ENCODE measurements around the gene CACNA2D4.

CACNA2D4 gene

DNA sequence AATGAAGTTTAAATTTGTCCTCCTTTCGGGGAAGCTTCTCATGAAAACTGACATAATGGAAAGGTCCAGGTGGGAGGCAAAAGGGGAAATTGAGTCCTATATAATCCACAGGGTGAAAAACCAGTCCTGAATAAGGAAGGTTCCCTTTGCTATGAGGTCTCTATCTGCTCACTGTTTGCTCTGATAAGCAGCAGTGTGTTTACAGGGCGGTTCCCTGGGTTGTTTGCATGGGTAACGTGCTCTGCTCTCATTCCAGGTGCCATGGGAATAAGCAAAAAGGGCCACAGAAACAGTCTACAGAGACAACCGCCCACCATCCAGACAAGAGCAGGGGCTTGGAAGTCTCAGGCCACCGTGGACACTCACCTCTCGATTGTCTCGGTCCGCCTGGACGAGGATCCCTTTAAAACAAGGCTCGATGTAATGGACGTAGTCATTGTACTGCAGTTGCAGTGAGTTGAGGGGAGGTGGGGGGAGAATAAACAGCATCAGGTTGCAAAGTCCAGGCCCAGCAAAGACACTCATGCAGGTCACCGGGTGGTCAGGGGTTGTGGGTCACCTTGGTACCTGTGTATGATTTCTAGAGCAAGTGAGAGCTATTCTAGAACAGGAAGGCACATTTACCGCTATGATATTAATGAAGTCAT, 32.7 kb downstream of the CACNA2D4 start:
- no peak for DNase-seq

- DNase-seq = no peak
Observed at GRCh38 chr12:1885082-1885596, 33.3 kb downstream of the CACNA2D4 start.

DNA sequence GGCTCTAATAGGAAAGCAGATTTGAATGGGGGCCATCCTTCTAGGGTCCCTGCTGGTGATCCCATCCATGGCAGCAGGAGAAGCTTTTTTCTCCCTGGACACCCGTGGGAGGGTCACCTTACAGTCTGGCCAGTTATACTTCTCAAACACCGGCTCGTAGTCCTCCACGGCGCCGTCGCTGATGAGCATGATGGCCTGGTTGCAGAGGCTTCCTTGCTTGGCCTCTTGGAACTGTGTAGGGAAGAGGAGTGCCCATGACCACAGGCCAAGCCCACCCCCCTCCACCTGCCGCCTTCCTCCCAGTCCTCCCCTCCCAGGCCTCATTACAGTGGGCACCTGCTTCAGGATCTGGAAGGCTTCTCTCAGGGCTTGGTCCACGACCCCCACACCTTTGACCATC, 33.8 kb downstream of the CACNA2D4 start:
- no peak for DNase-seq

- no peak for DNase-seq
Observed at GRCh38 chr12:1883513-1883912, 34.9 kb downstream of the CACNA2D4 start.

GRCh38 chr12:1882850-1883470, 35.5 kb downstream of the CACNA2D4 start:
- DNase-seq = no peak

DNA sequence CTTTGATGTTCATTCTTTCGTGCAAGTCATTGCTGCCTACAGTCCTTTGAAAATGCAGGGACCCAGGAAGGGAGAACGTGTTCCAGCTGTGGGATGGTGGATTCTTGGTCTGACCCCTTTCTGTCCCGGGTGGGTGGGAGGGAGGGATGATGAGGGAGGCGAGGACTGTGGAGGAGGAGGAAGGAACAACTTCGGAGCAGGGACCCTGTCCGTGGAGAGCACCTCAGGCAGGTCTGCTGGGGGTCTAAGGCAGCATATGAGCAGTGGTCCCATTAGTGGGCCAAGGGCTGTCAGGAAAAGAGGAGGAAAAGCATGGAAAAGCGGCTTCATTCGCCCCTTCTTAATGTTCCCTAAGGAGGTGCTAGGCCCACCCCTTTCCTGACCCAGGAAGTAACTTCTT, 36.0 kb downstream of the CACNA2D4 start:
- DNase-seq = no peak

GRCh38 chr12:1881936-1882335, 36.5 kb downstream of the CACNA2D4 start:
- DNase-seq = no peak

DNA sequence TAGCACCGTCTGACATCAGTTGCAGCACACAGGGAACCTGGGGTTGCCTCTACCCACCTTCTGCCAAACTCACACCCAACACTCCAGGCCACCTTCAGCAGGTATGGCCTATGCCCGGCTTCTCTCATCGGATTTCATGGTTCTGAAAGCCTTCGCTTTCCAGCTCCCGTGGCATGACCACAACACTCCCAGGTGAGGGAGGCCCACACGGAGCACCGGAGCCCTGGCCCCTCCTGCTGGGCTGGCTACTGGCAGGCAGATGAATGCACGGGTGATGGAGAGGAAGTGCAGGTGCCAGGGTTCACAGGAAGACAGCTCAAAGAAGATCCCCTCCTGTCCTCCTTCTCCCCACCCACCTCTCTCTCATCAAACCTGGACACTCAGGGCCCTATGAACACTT, 37.2 kb downstream of the CACNA2D4 start:
- DNase-seq = no peak

- DNase-seq = no peak
Observed at GRCh38 chr12:1880876-1881275, 37.6 kb downstream of the CACNA2D4 start.

DNA sequence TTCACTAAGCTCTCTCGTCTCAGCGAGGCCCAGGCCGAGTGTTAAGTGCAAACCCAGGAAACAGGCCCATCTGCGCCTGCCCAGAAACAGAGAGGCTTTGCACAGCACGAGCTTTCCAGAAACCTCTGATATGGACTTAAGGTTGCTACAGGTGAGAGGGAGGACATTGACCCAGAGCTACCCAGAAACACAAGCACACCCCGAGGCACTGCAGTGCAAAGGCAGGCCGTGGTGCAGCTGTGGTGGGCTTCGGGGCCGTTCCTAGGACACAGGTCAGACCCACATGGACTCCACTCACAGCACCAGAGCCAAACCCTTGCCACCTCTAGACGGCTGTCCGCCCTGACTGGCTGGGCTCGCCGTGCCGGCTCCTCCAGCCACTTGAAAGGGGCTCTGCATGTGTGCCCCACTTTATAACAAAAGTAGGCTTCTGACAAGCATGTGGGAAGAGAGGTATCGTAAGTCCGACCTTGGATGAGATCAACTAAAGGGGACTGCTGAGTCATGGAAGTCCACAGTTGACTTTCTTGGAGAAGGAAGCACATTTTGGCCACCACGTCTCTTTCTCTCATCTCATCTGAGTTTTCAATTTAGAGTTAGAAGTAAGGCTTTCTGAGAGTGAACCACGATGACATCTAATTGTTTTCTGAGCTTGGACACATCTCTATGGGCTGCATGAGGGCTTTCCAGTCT, 38.2 kb downstream of the CACNA2D4 start:
- no peak for DNase-seq

DNA sequence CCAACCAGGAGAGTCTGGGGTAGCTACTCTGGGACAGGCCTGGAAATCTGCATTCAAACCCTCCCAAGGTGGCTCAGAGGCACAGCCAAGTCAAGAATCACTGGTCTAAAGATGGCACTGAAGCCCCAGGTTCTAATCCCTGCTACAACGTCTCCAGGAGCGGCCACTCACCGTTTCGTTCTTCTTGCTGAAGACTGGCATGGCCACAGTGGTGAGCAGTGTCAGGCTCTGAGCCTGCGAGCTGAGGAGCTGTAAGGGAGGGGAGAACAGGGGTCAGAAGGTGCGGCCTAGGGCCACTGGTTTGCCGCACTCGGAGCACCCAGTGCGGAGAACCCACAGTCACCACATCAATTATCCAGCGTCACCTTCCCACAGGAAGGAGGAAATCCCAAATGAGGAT, 38.8 kb downstream of the CACNA2D4 start:
- DNase-seq = no peak

DNA sequence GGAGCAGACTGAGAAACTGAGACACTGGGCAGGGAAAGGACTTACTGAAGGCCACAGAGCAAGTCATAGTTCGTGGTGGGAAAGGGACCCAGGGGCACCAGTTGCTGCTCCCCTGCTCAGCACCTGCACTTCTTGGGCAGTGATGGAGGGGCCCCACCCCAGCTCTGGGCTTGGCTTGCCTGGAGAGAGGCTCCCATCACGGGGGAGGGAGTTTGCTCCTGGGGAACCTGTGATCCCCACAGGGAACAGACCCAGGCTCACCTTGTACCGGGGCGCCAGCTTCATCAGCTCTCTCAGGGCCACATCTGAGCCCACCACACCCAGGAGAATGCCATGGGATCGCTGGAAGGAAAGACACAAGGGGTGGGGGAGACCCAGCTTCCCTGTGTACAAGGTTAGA, 39.8 kb downstream of the CACNA2D4 start:
- DNase-seq = no peak

DNA sequence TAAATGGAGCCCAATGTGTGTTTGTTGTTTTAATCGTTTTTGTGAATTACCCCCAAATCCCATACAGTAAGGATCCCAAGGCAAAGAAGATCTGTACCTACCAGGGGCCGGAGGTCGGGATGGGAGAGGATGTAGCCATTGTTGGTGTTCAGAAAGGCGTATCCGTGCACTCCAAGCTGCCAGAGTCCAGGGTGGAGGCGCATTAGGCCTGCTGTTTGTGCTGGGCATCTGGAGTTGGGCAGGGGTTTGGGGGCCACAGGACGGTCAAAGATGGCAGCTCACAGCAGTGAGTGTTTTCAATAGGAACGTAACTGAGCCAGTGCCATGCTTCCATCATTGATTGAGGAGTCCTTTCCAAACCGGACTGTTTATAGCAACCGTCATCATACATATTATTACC, 40.2 kb downstream of the CACNA2D4 start:
- DNase-seq = no peak

GRCh38 chr12:1877169-1877878, 41.1 kb downstream of the CACNA2D4 start:
- DNase-seq = no peak

GRCh38 chr12:1876086-1876485, 42.4 kb downstream of the CACNA2D4 start:
- DNase-seq = no peak

DNA sequence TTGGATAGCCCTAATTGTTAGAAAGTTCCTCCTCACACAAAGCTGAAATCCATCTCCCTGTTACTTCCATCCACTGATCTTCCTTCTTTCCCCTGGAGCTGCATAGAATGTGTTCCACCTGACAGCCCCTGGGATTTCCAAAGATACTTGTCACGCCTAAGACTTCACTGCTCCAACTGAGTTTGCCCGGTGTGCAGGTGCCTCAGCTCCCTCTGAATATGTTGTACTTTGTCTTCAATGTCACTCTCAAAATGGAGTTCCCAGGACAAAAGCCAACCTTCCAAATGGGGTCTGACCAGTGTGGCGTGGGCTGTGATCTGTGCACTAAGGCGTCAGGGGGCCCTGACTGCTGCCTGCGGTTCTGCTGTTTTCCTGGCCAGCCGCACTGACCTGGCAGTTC, 42.8 kb downstream of the CACNA2D4 start:
- DNase-seq = no peak

DNA sequence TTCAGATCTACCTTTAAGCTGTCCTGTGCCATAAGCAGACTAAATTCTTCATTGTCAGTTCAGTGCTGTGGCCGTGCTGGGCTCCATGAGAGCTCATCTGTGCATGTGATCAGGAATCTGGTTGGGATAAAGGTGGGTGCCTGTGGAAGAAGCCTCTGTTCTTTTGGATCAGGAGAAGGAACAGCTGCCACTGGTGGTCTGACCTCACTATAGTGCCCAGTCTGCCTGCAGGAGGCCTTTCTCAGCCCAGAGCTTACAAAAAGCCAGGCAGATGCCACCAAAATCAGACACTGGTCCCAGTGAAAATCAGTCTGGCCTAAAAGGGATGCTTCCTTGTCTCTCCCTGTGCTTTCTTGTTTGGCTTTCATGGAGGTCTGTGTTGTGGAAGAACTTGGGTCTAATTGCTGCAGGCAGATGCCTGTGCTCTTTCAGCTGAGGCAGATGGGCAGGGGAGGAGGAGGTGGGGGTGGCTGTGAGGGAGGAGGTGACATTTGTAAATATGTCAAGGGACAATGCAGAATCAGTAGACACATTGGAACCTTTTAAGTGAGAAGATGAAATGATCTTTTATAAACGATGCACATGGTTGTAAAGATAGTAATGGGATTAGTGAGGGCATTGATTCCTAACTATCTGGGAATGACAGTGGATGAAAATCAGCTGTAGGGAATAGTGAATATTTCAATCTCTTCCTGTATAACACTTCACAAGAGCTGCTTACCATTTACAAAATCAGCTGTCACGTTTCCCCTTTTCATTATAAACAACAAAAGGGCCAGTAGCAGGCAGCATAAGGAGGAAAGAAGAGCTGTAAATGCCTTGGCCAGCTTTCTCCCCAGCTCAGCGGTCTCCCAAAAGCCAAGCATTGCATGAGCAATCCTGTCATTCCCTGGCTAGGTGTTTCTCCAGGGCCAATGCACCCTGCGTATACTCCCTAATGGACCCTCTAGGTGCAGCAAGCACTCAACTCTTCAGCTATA, 44.6 kb downstream of the CACNA2D4 start:
- DNase-seq = no peak

DNA sequence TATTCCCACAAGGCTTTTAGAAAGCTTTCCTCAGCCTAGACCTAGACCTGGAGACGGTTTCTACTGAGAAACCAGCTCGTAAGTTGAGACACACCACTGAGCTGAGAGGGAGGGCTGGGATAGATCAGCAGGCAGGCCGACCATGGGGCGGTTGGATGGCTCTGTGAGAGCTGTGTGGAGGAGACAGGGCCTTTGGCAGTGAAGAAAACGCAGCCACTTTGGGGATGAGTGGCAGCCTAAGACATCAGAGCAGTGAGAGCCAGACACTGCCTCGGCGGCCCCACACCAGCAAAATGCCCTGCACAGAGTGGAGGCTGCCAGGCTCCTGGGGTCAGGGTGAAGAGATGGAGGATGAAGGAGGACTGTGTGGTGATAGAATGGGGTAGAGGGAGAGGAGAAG, 46.0 kb downstream of the CACNA2D4 start:
- no peak for DNase-seq

- no peak for DNase-seq
Observed at GRCh38 chr12:1872001-1872400, 46.5 kb downstream of the CACNA2D4 start.

- no peak for DNase-seq
Observed at GRCh38 chr12:1870998-1871917, 47.2 kb downstream of the CACNA2D4 start.

DNA sequence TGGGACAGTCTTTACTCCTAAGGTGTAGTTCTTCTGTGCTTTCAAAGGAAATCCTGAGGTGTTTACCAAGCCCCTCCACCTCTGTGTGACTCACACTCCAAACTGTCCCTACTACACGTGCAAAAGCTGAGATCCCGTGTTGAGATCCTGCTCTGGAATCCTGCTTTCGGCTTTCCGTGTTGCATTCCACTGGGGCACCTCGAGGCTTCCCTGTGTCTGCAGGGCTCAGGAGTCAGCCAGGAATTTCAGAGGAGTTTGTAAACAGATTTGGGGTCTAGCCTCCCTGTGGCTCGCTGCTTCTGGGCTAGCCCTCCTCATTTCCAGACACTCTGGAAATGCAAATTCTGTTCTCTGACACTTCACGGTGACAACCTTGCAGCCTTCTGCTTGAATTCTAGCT, 48.4 kb downstream of the CACNA2D4 start:
- DNase-seq = no peak
